Osteocyte (in vitro differentiated cells): Measurements from ENCODE around the gene SPATA31C1. TPM values are rescaled to one million over a fixed set of nuclear protein-coding genes. Genes with fewer than 3 reads are reported as not detected.

ENCODE experiments used
- DNase-seq: peaks from one replicate; pipeline ENCODE4 v3.0.0; 2021; ENCODE audit warnings: mixed read lengths; ENCODE audit not compliant: unreplicated experiment; ENCODE audit errors: extremely low spot score
- H3K27ac Mint-ChIP-seq: one replicate; pipeline ENCODE4 v1.8.0; 2021; ENCODE audit warnings: mild to moderate bottlenecking, mixed read lengths; ENCODE audit not compliant: unreplicated experiment
- H3K27me3 Mint-ChIP-seq: one replicate; pipeline ENCODE4 v1.8.0; 2021; ENCODE audit warnings: mixed read lengths; ENCODE audit not compliant: unreplicated experiment
- H3K36me3 Mint-ChIP-seq: one replicate; pipeline ENCODE4 v1.8.0; 2021; ENCODE audit warnings: mixed read lengths; ENCODE audit not compliant: unreplicated experiment
- H3K4me1 Mint-ChIP-seq: one replicate; pipeline ENCODE4 v1.8.0; 2021; ENCODE audit warnings: mixed read lengths; ENCODE audit not compliant: unreplicated experiment
- H3K4me3 Mint-ChIP-seq: one replicate; pipeline ENCODE4 v1.8.0; 2021; ENCODE audit warnings: mild to moderate bottlenecking, moderate library complexity, mixed read lengths; ENCODE audit not compliant: unreplicated experiment
- H3K9me3 Mint-ChIP-seq: one replicate; pipeline ENCODE4 v1.8.0; 2021; ENCODE audit warnings: mixed read lengths; ENCODE audit not compliant: unreplicated experiment
- total RNA-seq: library from RNA; stranded (reverse); gene quantifications from 2 replicates; pipeline ENCODE4 v1.2.1, GENCODE V29; 2021
- TF ChIP-seq, protein P1 (sequence below): fragments of 200-600 bp; sonication (generic); IDR thresholded peaks from 2 replicates; pipeline ENCODE4 v1.5.0; 2021; ENCODE audit warnings: antibody characterized with exemption, mild to moderate bottlenecking, moderate library complexity

Gene SPATA31C1
- total RNA-seq, 1 donor from 2014 or later, result not detected

- Mint-ChIP-seq H3K4me1 (peaks cover 18% of the 10 kb centered on the region), H3K27me3 (no peaks in the 10 kb centered on the region), H3K9me3 (no peaks in the 10 kb centered on the region), H3K27ac (peak overlapping the region; percentile 15), H3K36me3 (no peaks in the 10 kb centered on the region), H3K4me3 (no peak overlapping the region)
- TF ChIP-seq, protein P1, sequence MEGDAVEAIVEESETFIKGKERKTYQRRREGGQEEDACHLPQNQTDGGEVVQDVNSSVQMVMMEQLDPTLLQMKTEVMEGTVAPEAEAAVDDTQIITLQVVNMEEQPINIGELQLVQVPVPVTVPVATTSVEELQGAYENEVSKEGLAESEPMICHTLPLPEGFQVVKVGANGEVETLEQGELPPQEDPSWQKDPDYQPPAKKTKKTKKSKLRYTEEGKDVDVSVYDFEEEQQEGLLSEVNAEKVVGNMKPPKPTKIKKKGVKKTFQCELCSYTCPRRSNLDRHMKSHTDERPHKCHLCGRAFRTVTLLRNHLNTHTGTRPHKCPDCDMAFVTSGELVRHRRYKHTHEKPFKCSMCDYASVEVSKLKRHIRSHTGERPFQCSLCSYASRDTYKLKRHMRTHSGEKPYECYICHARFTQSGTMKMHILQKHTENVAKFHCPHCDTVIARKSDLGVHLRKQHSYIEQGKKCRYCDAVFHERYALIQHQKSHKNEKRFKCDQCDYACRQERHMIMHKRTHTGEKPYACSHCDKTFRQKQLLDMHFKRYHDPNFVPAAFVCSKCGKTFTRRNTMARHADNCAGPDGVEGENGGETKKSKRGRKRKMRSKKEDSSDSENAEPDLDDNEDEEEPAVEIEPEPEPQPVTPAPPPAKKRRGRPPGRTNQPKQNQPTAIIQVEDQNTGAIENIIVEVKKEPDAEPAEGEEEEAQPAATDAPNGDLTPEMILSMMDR, result no peak
- DNase-seq, result peak; percentile 89
Measured at GRCh38 chr9:87872079-87872624, 45.6 kb upstream of the SPATA31C1 start.

DNA sequence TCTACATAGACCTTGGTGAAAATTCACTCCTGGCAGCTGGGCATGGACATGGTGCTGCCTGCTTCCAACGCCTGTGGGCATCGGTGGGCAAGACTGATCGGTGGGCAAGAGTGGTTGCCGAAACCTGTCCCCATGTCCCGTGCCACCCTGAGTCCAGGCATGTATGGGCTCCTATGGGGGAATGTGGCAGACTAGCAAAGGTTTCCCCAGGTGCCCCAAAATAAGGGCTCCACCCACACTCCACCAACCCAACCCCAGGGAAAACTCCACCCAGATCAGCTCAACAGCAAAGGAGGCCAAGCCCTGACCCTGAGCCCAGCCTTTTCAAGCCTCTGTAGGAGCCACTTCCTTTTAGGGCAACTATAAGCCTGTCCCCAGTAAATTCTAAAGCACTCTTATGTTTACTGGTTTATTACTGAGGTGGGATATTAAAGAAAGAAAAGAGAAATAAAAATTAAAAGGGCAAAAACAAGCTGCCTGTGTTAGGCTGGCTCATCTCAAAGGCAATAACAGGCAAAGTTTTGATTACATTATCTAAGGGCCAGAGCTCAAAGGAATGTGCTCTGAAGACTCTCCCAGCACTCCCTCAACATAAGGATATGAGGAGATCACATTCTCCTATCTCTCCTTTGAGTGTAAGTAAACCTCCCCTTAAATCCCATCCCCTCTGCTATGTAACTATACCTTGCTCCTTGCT, 44.0 kb upstream of the SPATA31C1 start:
- H3K9me3 Mint-ChIP-seq, result peaks cover 4% of the 10 kb centered on the region
- H3K27me3 Mint-ChIP-seq, result no peaks in the 10 kb centered on the region
- no peak overlapping the region for H3K4me3 Mint-ChIP-seq
- TF ChIP-seq, protein P1, result no peak
- no peak overlapping the region for H3K27ac Mint-ChIP-seq
- no peaks in the 10 kb centered on the region for H3K36me3 Mint-ChIP-seq
- H3K4me1 Mint-ChIP-seq, result peaks cover 18% of the 10 kb centered on the region
- DNase-seq, result peak; percentile 77

GRCh38 chr9:87874304-87874623, 43.5 kb upstream of the SPATA31C1 start:
- Mint-ChIP-seq H3K4me1 (peaks cover 18% of the 10 kb centered on the region), H3K27ac (no peak overlapping the region), H3K4me3 (no peak overlapping the region), H3K27me3 (no peaks in the 10 kb centered on the region), H3K9me3 (peaks cover 4% of the 10 kb centered on the region), H3K36me3 (no peaks in the 10 kb centered on the region)
- TF ChIP-seq, protein P1, result no peak
- no peak for DNase-seq

- Mint-ChIP-seq H3K9me3 (peaks cover 4% of the 10 kb centered on the region), H3K36me3 (no peaks in the 10 kb centered on the region), H3K27me3 (no peaks in the 10 kb centered on the region), H3K4me1 (peaks cover 18% of the 10 kb centered on the region), H3K27ac (no peak overlapping the region), H3K4me3 (no peak overlapping the region)
- no peak for DNase-seq
- TF ChIP-seq, protein P1, result no peak
Measured at GRCh38 chr9:87875060-87875459, 42.7 kb upstream of the SPATA31C1 start.

- TF ChIP-seq, protein P1, result no peak
- Mint-ChIP-seq H3K4me3 (no peak overlapping the region), H3K27ac (no peak overlapping the region), H3K9me3 (peaks cover 4% of the 10 kb centered on the region), H3K4me1 (peaks cover 18% of the 10 kb centered on the region), H3K27me3 (no peaks in the 10 kb centered on the region), H3K36me3 (no peaks in the 10 kb centered on the region)
- DNase-seq, result no peak
Measured at GRCh38 chr9:87875831-87876545, 41.8 kb upstream of the SPATA31C1 start.
